ENCODE results near the gene INHBE. TPM values are rescaled to one million over a fixed set of nuclear protein-coding genes. Genes with fewer than 3 reads are reported as not detected.
"Not testable (repeated sequence)": the region's sequence is repeated elsewhere in the genome, so short reads cannot be mapped to it uniquely, and the experiment has no call there.

INHBE gene
- polyA plus RNA-seq, 1 donor: 0.95 TPM

DNA sequence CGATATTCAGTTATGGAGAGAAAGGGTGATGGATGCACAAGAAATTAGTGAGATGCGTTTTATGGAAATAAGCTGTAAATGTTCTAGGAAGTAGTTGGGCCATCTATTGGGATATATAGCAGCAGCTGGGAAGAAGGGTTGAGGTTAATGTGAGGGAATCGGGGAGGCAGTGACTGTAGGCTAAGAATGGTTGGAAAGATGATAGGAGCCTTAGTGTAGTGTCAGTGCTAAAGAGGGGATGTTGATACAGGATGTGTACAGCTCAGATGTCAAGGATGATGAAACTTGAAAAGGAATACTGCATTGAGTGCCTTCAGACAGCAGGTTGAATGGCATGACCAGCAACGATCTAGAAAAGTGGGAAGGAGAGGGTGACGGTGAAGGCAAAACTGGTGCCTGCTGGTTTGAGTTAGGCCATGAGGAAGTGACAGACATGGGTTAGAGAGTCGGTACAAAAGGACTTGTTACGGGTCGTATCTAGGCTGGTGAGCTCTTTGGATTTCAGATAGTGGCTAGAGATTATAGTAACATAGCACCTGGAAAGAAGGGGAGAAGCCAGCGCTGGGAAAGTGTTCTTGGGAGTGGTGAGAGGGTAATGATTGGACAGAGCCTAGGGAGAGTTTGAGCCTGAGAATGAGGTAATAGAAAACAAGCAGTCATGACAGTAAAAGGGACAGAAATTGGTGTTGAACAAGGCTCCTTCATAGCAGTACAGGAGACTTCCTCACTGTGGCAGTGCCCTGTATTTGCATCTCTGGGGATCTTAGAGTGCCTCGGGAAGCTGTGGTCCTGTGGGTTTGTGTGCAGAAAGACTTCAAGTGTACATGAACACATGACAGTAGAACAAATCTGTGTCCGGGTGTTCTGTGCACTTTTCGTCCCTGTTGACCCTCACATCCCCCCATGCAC, 42.4 kb downstream of the INHBE start:
- no peak for DNase-seq

DNA sequence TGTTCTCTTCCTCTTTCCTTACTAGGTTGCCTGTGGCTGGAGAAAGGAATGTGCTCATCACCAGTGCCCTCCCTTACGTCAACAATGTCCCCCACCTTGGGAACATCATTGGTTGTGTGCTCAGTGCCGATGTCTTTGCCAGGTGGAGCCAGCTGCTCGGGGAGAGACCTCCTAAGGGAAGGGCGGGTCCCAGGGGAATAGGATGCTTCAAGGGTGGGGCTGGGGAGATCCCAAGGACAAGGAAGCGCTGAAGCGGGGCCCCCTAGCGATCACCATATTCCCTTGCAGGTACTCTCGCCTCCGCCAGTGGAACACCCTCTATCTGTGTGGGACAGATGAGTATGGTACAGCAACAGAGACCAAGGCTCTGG, 43.0 kb downstream of the INHBE start:
- DNase-seq: no peak

DNA sequence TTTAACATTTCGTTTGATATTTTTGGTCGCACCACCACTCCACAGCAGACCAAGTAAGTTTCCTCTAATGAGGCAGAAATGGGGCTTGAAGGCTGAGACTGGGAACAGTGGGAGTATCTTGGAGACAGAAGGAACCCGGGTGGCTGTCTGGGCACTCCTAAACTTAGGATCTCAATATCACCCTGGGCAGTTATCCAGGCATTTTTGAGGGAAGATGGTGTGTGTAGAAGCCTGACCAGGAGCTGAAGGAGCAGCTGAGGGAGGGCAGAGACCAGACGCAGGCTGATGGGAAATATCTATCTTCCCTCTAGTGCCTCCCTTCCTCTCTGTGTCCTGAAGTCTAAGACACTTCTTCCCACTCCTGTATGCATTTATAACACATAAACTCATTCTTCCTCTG, 43.5 kb downstream of the INHBE start:
- DNase-seq: no peak

DNA sequence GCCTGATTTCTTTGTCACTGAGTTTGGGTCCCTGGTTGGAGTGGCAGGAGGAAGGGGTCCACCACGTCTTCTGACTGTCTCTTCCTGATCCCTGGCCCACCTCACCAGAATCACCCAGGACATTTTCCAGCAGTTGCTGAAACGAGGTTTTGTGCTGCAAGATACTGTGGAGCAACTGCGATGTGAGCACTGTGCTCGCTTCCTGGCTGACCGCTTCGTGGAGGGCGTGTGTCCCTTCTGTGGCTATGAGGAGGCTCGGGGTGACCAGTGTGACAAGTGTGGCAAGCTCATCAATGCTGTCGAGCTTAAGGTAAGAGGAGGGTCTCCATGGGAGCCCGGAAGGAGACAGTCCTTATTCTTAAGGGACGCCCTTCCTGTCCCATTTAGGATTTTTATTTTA, 45.1 kb downstream of the INHBE start:
- no peak for DNase-seq

DNA sequence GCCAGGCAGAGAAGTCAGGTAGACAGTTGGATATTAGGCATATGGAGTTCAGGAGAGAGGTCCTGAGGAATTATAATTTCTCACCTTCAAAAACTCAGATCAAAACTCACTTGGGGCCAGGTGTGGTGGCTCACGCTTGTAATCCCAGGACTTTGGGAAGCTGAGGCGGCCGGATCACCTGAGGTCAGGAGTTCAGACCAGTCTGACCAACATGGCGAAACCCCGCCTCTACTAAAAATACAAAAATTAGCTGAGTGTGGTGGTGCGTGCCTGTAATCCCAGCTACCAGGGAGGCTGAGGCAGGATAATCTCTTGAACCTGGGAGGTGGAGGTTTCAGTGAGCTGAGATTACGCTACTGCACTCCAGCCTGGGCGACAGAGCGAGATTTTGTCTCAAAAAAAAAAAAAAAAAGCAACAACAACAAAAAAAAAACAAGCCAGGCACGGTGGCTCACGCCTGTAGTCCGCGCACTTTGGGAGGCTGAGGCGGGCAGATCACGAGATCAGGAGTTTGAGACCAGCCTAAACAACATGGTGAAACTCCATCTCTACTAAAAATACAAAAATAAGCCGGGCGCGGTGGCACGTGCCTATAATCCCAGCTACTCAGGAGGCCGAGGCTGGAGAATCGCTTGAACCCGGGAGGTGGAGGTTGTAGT, 47.3 kb downstream of the INHBE start:
- not testable (repeated sequence) for DNase-seq

DNA sequence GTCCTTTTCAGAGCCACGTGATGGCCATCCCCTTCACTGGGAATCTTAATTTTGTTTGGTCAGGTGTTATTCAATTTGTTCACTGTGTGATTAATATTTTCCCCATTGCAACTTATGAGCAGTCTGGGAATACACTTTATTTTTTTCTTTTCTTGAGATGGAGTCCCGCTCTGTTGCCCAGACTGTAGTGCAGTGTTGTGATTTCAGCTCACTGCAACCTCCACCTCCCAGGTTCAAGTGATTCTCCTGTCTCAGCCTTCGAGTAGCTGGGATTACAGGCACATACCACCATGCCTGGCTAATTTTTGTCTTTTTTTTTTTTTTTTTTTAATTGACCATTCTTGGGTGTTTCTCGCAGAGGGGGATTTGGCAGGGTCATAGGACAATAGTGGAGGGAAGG, 51.4 kb downstream of the INHBE start:
- not testable (repeated sequence) for DNase-seq

Other genes starting within 250 kb of the INHBE start
- gene NXPH4, start 238.5 kb upstream of the INHBE start, polyA plus RNA-seq (ENCODE audit: insufficient read length): 4.2 TPM
- 71.6 TPM for gene SHMT2, start 225.6 kb upstream of the INHBE start, polyA plus RNA-seq (ENCODE audit: insufficient read length)
- gene STAC3, start 204.1 kb upstream of the INHBE start, polyA plus RNA-seq (ENCODE audit: insufficient read length): 9.2 TPM
- gene R3HDM2, start 24.3 kb upstream of the INHBE start, polyA plus RNA-seq (ENCODE audit: insufficient read length): 117 TPM
- gene INHBC, start 20.5 kb upstream of the INHBE start, polyA plus RNA-seq (ENCODE audit: insufficient read length): 0.27 TPM
- 23.9 TPM for gene GLI1, start 4.5 kb downstream of the INHBE start, polyA plus RNA-seq (ENCODE audit: insufficient read length)
- gene ARHGAP9, start 24.6 kb downstream of the INHBE start, polyA plus RNA-seq (ENCODE audit: insufficient read length): 2.6 TPM
- 138 TPM for gene MARS1, start 32.8 kb downstream of the INHBE start, polyA plus RNA-seq (ENCODE audit: insufficient read length)
- gene DDIT3, start 65.2 kb downstream of the INHBE start, polyA plus RNA-seq (ENCODE audit: insufficient read length): 25.4 TPM
- 73.5 TPM for gene MBD6, start 67.5 kb downstream of the INHBE start, polyA plus RNA-seq (ENCODE audit: insufficient read length)
- 171 TPM for gene DCTN2, start 91.9 kb downstream of the INHBE start, polyA plus RNA-seq (ENCODE audit: insufficient read length)
- 0.42 TPM for gene KIF5A, start 94.7 kb downstream of the INHBE start, polyA plus RNA-seq (ENCODE audit: insufficient read length)
- 43.4 TPM for gene PIP4K2C, start 135.9 kb downstream of the INHBE start, polyA plus RNA-seq (ENCODE audit: insufficient read length)
- 65.0 TPM for gene DTX3, start 149.5 kb downstream of the INHBE start, polyA plus RNA-seq (ENCODE audit: insufficient read length)
- gene ARHGEF25, start 156.1 kb downstream of the INHBE start, polyA plus RNA-seq (ENCODE audit: insufficient read length): 30.5 TPM
- gene B4GALNT1, start 177.9 kb downstream of the INHBE start, polyA plus RNA-seq (ENCODE audit: insufficient read length): 0.80 TPM
- gene OS9, start 238.8 kb downstream of the INHBE start, polyA plus RNA-seq (ENCODE audit: insufficient read length): 212 TPM